GM13977 (cell line): ENCODE measurements around the gene USHBP1.

ENCODE experiments used
- DNase-seq: peaks from one replicate; pipeline ENCODE4 v3.0.0; 2012; ENCODE audit warnings: low spot score
- CTCF ChIP-seq: IDR thresholded peaks from 2 replicates; pipeline ENCODE4 v1.5.1; 2012; ENCODE audit warnings: mild to moderate bottlenecking, control low read depth; ENCODE audit not compliant: insufficient read depth; ENCODE audit errors: extremely low read depth, missing control alignments
- in situ Hi-C: fragments of 300-500 bp; cut with MboI; formaldehyde crosslinking; loops from one replicate; pipeline ENCODE4 v1.12.0; 2022; ENCODE audit warnings: low sequenced_read_pairs, low pct_unique_long_range_greater_than_20kb, mixed read lengths, inconsistent platforms; ENCODE audit not compliant: unreplicated experiment

Gene USHBP1

GRCh38 chr19:17220207-17220758, 44.3 kb downstream of the USHBP1 start:
- in situ Hi-C loops = no loop called here
- DNase-seq = no peak
- no peak for TF ChIP-seq CTCF

GRCh38 chr19:17219286-17219685, 45.3 kb downstream of the USHBP1 start:
- in situ Hi-C loops = no loop called here
- DNase-seq = no peak
- no peak for TF ChIP-seq CTCF

- TF ChIP-seq CTCF = no peak
- in situ Hi-C loops = no loop called here
- no peak for DNase-seq
Observed at GRCh38 chr19:17216058-17216670, 48.4 kb downstream of the USHBP1 start.

- in situ Hi-C loops = no loop called here
- TF ChIP-seq CTCF = no peak
- peak; percentile 91 for DNase-seq
Observed at GRCh38 chr19:17215127-17215971, 49.2 kb downstream of the USHBP1 start, which contains the start of gene USE1. Gene USE1 (plus strand): TSS chr19:17215357. CDS start chr19:17215406, 49 bp downstream.

- TF ChIP-seq CTCF = no peak
Observed at GRCh38 chr19:17214508-17215126, 49.9 kb downstream of the USHBP1 start.

GRCh38 chr19:17213334-17213733, 51.2 kb downstream of the USHBP1 start:
- in situ Hi-C loops = no loop called here
- no peak for DNase-seq
- no peak for TF ChIP-seq CTCF

More at GRCh38 chr19:17214508-17215126, 49.9 kb downstream of the USHBP1 start:
- in situ Hi-C loops = no loop called here
- no peak for DNase-seq
